ENCODE measurements around the gene CLEC14A.

DNA sequence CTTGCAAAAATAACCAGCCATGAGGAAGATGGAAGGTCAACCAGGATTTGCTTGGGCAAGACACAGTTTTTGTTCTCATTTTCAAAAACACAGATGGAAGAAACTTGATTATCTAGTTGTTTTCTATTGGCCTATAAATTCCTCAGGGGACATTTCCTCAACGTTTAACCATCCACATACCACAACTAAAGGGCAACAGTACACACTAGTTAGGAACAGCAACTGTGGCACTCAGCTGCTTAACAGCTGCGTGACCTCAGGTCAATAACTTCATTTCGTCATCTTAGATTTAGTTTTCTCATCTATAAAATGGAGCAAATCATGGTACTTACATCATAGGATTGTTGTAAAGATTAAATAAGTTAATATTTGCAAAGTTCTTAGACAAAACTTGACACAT, 29.5 kb downstream of the CLEC14A start:
- TF ChIP-seq, protein P1, sequence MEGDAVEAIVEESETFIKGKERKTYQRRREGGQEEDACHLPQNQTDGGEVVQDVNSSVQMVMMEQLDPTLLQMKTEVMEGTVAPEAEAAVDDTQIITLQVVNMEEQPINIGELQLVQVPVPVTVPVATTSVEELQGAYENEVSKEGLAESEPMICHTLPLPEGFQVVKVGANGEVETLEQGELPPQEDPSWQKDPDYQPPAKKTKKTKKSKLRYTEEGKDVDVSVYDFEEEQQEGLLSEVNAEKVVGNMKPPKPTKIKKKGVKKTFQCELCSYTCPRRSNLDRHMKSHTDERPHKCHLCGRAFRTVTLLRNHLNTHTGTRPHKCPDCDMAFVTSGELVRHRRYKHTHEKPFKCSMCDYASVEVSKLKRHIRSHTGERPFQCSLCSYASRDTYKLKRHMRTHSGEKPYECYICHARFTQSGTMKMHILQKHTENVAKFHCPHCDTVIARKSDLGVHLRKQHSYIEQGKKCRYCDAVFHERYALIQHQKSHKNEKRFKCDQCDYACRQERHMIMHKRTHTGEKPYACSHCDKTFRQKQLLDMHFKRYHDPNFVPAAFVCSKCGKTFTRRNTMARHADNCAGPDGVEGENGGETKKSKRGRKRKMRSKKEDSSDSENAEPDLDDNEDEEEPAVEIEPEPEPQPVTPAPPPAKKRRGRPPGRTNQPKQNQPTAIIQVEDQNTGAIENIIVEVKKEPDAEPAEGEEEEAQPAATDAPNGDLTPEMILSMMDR (IDR thresholded peaks at IDR 0.05): no peak
- TF ChIP-seq POLR2A (IDR thresholded peaks at IDR 0.05) (no peak), POLR2AphosphoS5 (IDR thresholded peaks at IDR 0.05) (no peak)

Data from transverse colon (tissue), 4 donors.